Naive thymus-derived CD4-positive, alpha-beta T cell (primary cell): ENCODE results near the gene KSR2. TPM values are rescaled to one million over a fixed set of nuclear protein-coding genes. Genes with fewer than 3 reads are reported as not detected.
"Not testable (repeated sequence)": the region's sequence is repeated elsewhere in the genome, so short reads cannot be mapped to it uniquely, and the experiment has no call there.

Experiments
- ATAC-seq: fragments of 150-1000 bp; cut with Tn5 transposase; 2 replicates; pipeline ENCODE4 v1.10.0; 2021; ENCODE audit warnings: mild to moderate bottlenecking, moderate library complexity
- CTCF ChIA-PET: fragments of 350-600 bp; sonication (Branson Sonifier 250); formaldehyde crosslinking; loops from one replicate; lab custom pipeline; 2021; ENCODE audit warnings: antibody characterized with exemption; lab: Charles Lee
- POLR2A ChIA-PET: fragments of 350-600 bp; sonication (Branson Sonifier 250); formaldehyde crosslinking; loops from one replicate; lab custom pipeline; 2021; ENCODE audit warnings: antibody characterized with exemption, inconsistent platforms; lab: Charles Lee
- DNase-seq, 9 donors: peaks; one replicate each; pipeline versions ENCODE4 v3.0.0 to v3.0.0-alpha.2; 2020 to 2022; ENCODE audit warnings: mixed read lengths in 1 of 9
- H3K27ac ChIP-seq: one replicate; pipeline ENCODE4 v1.7.0; 2013; ENCODE audit warnings: mild to moderate bottlenecking, low read depth, low read length, moderate library complexity
- H3K27me3 ChIP-seq, 2 donors: one replicate each; pipeline ENCODE4 v1.7.0; 2013; ENCODE audit warnings: low read length in 2 of 2, mild to moderate bottlenecking in 2 of 2, moderate library complexity in 2 of 2; ENCODE audit not compliant: control insufficient read depth in 2 of 2, insufficient read depth in 2 of 2
- H3K36me3 ChIP-seq, 3 experiments: 1 replicate in 2 of 3; 2 replicates in 1 of 3; pipeline ENCODE4 v1.7.0; 2013; ENCODE audit warnings: low read length in 3 of 3, mild to moderate bottlenecking in 3 of 3, moderate library complexity in 1 of 3; ENCODE audit not compliant: insufficient read depth in 3 of 3, control insufficient read depth in 2 of 3
- H3K4me1 ChIP-seq, 2 donors: one replicate each; pipeline ENCODE4 v1.7.0; 2013; ENCODE audit warnings: low read length in 2 of 2, mild to moderate bottlenecking in 2 of 2, moderate library complexity in 1 of 2; ENCODE audit not compliant: control insufficient read depth in 2 of 2, insufficient read depth in 2 of 2
- H3K4me3 ChIP-seq: 2 replicates; pipeline ENCODE4 v1.7.0; 2013; ENCODE audit warnings: mild to moderate bottlenecking, low read length
- H3K9me3 ChIP-seq, 3 experiments: 1 replicate in 2 of 3; 2 replicates in 1 of 3; pipeline ENCODE4 v1.7.0; 2013; ENCODE audit warnings: low read length in 3 of 3; ENCODE audit not compliant: control insufficient read depth in 2 of 3
- H3K27ac Mint-ChIP-seq, 9 donors: one replicate each; pipeline ENCODE4 v1.8.0; 2020 to 2022; ENCODE audit warnings: mixed read lengths in 9 of 9, mild to moderate bottlenecking in 8 of 9, moderate library complexity in 5 of 9, inconsistent platforms in 2 of 9
- H3K27me3 Mint-ChIP-seq, 5 donors: one replicate each; pipeline ENCODE4 v1.8.0; 2021 to 2022; ENCODE audit warnings: mixed read lengths in 5 of 5, mild to moderate bottlenecking in 1 of 5
- H3K36me3 Mint-ChIP-seq, 5 donors: one replicate each; pipeline ENCODE4 v1.8.0; 2020 to 2022; ENCODE audit warnings: mixed read lengths in 5 of 5, mild to moderate bottlenecking in 3 of 5, inconsistent platforms in 1 of 5
- H3K4me1 Mint-ChIP-seq, 7 donors: one replicate each; pipeline ENCODE4 v1.8.0; 2020 to 2022; ENCODE audit warnings: mixed read lengths in 7 of 7, mild to moderate bottlenecking in 3 of 7, inconsistent platforms in 1 of 7
- H3K4me3 Mint-ChIP-seq, 10 donors: one replicate each; pipeline ENCODE4 v1.8.0; 2020 to 2022; ENCODE audit warnings: mild to moderate bottlenecking in 10 of 10, mixed read lengths in 10 of 10, moderate library complexity in 6 of 10, inconsistent platforms in 2 of 10
- H3K9me3 Mint-ChIP-seq, 11 donors: one replicate each; pipeline ENCODE4 v1.8.0; 2020 to 2022; ENCODE audit warnings: mixed read lengths in 11 of 11, mild to moderate bottlenecking in 4 of 11, inconsistent platforms in 1 of 11, moderate library complexity in 1 of 11
- intact Hi-C, 2 donors: fragments of 100-400 bp; cut with micrococcal nuclease; formaldehyde crosslinking; loops; one replicate each; pipeline ENCODE4 v1.15.1; 2023
- polyA plus RNA-seq, 2 donors: library from polyadenylated mRNA; unstranded; fragments of 300-500 nt; fragmentation: Illumina TruSeq; gene quantifications; one replicate each; pipeline ENCODE4 v1.2.3, GENCODE V29; 2021
- total RNA-seq, 6 experiments: library from RNA in 5 of 6; stranded (reverse) in 5 of 6; gene quantifications; 1 replicate in 5 of 6; 2 replicates in 1 of 6; pipeline ENCODE4 v1.2.3 and lab custom pipeline; 2021 to 2026

KSR2 gene
- total and polyA plus RNA-seq, 7 experiments from 2014 or later, result 0.03 to 0.07 TPM; not detected in 5

DNA sequence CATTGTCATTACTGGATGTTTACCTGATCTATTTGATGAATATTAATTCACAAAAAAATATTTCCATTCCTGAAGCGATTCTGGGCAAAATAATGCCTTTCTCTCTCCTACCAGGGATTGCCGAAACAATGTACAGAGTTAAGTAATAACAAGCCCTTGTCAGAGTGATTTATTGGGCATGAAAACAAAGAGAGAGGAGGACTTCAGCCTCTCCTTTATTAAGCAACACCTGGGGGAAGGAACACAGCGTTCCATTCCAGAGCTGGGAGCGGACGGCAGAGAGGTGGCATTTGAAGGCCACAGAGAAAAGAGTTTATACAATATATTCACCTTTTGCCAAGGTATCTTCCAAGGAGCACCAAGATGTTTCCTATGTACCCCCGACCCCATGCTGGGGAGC lies 165.8 kb downstream of the KSR2 start:
- peaks cover 0 to 4% (median 2%) of the 10 kb centered on the region in 11 donors for H3K9me3 Mint-ChIP-seq
- no peak for DNase-seq
- POLR2A ChIA-PET, result no interaction called here
- no peaks in the 10 kb centered on the region for H3K27me3 ChIP-seq
- no peaks in the 10 kb centered on the region for H3K4me1 ChIP-seq
- H3K36me3 ChIP-seq, result no peaks in the 10 kb centered on the region
- CTCF ChIA-PET, result no interaction called here
- no peak overlapping the region for H3K4me3 Mint-ChIP-seq
- H3K4me3 ChIP-seq, result no peak overlapping the region
- no peak overlapping the region for H3K27ac ChIP-seq
- H3K27me3 Mint-ChIP-seq, result peaks cover 0 to 17% (median 6%) of the 10 kb centered on the region in 5 donors
- no peaks in the 10 kb centered on the region for H3K9me3 ChIP-seq
- H3K27ac Mint-ChIP-seq, result no peak overlapping the region
- H3K36me3 Mint-ChIP-seq, result no peaks in the 10 kb centered on the region
- intact Hi-C loops, result no loop called here
- no peak for ATAC-seq
- no peaks in the 10 kb centered on the region for H3K4me1 Mint-ChIP-seq

GRCh38 chr12:117800711-117801110 lies 168.1 kb downstream of the KSR2 start:
- H3K27me3 ChIP-seq, H3K36me3 ChIP-seq, H3K4me3 Mint-ChIP-seq, H3K27ac Mint-ChIP-seq, H3K4me3 ChIP-seq, H3K4me1 ChIP-seq, H3K4me1 Mint-ChIP-seq, H3K36me3 Mint-ChIP-seq, ATAC-seq, intact Hi-C loops, DNase-seq, H3K9me3 Mint-ChIP-seq, H3K9me3 ChIP-seq, CTCF ChIA-PET, POLR2A ChIA-PET, H3K27ac ChIP-seq: not testable (repeated sequence)
- peaks cover 0 to 13% (median 8%) of the 10 kb centered on the region in 5 donors for H3K27me3 Mint-ChIP-seq

- Histone ChIP-seq H3K27ac (no peak overlapping the region), H3K4me3 (no peak overlapping the region), H3K4me1 (no peaks in the 10 kb centered on the region), H3K36me3 (no peaks in the 10 kb centered on the region), H3K27me3 (no peaks in the 10 kb centered on the region), H3K9me3 (no peaks in the 10 kb centered on the region)
- no peak overlapping the region for H3K4me3 Mint-ChIP-seq
- peaks cover 0 to 9% (median 2%) of the 10 kb centered on the region in 11 donors for H3K9me3 Mint-ChIP-seq
- ATAC-seq, result no peak
- H3K36me3 Mint-ChIP-seq, result no peaks in the 10 kb centered on the region
- no peak for DNase-seq
- CTCF ChIA-PET, result no interaction called here
- POLR2A ChIA-PET, result no interaction called here
- H3K27me3 Mint-ChIP-seq, result peaks cover 0 to 10% (median 6%) of the 10 kb centered on the region in 5 donors
- H3K27ac Mint-ChIP-seq, result no peak overlapping the region
- H3K4me1 Mint-ChIP-seq, result no peaks in the 10 kb centered on the region
- intact Hi-C loops, result loop anchor here in 1 of 2 donors (5.0 kb wide), 1 partner anchor 220 kb away; no protein-coding TSS in a partner anchor
These were observed 171.6 kb downstream of the KSR2 start for GRCh38 chr12:117797202-117797601.

- intact Hi-C loops, result no loop called here
- ChIA-PET CTCF (no interaction called here), POLR2A (no interaction called here)
- Mint-ChIP-seq H3K4me1 (no peaks in the 10 kb centered on the region), H3K27me3 (peaks cover 0 to 27% (median 2%) of the 10 kb centered on the region in 5 donors), H3K4me3 (no peak overlapping the region), H3K36me3 (no peaks in the 10 kb centered on the region), H3K27ac (no peak overlapping the region), H3K9me3 (peaks cover 0 to 8% (median 0%) of the 10 kb centered on the region in 11 donors)
- Histone ChIP-seq H3K36me3 (no peaks in the 10 kb centered on the region), H3K4me1 (no peaks in the 10 kb centered on the region), H3K4me3 (no peak overlapping the region), H3K27me3 (no peaks in the 10 kb centered on the region), H3K9me3 (no peaks in the 10 kb centered on the region), H3K27ac (no peak overlapping the region)
- ATAC-seq (no peak), DNase-seq (no peak)
These were observed 175.8 kb downstream of the KSR2 start for GRCh38 chr12:117792877-117793424.

- Mint-ChIP-seq H3K4me3 (no peak overlapping the region), H3K27ac (no peak overlapping the region), H3K27me3 (peaks cover 0 to 27% (median 3%) of the 10 kb centered on the region in 5 donors), H3K9me3 (peaks cover 0 to 8% (median 0%) of the 10 kb centered on the region in 11 donors), H3K36me3 (no peaks in the 10 kb centered on the region), H3K4me1 (no peaks in the 10 kb centered on the region)
- ATAC-seq (no peak), DNase-seq (no peak)
- ChIA-PET POLR2A (no interaction called here), CTCF (no interaction called here)
- Histone ChIP-seq H3K27me3 (no peaks in the 10 kb centered on the region), H3K9me3 (no peaks in the 10 kb centered on the region), H3K4me1 (no peaks in the 10 kb centered on the region), H3K4me3 (no peak overlapping the region), H3K27ac (no peak overlapping the region), H3K36me3 (no peaks in the 10 kb centered on the region)
- intact Hi-C loops, result no loop called here
These were observed 176.3 kb downstream of the KSR2 start for GRCh38 chr12:117792471-117792870.

DNA sequence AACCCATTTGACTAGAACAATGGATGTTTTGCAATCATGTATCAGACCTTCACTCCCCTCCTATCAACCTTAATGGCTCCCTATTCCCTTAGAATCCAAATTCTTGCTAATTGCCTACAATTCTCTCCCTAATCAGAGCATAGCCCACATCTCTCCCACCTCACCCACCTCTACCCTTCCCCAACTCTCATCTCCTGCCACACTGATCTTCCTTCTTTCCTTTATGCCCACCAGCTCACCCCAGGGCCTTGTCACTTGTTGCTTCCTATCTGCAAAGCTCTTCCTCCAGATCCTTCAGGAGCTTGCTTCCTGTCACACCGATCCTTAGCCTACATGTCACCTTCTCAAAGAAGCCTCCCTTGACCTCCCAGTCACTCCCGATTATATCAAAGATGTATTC lies 177.8 kb downstream of the KSR2 start:
- Mint-ChIP-seq H3K27ac (no peak overlapping the region), H3K4me3 (no peak overlapping the region), H3K27me3 (peaks cover 0 to 20% (median 6%) of the 10 kb centered on the region in 5 donors), H3K9me3 (peaks cover 0 to 6% (median 4%) of the 10 kb centered on the region in 11 donors), H3K4me1 (no peaks in the 10 kb centered on the region), H3K36me3 (no peaks in the 10 kb centered on the region)
- Histone ChIP-seq H3K9me3 (no peaks in the 10 kb centered on the region), H3K27ac (no peak overlapping the region), H3K27me3 (no peaks in the 10 kb centered on the region), H3K4me3 (no peak overlapping the region), H3K36me3 (no peaks in the 10 kb centered on the region), H3K4me1 (no peaks in the 10 kb centered on the region)
- ChIA-PET POLR2A (no interaction called here), CTCF (no interaction called here)
- ATAC-seq (no peak), DNase-seq (no peak)
- intact Hi-C loops, result no loop called here

- H3K36me3 ChIP-seq, result no peaks in the 10 kb centered on the region
- ATAC-seq (no peak), DNase-seq (no peak)
- Mint-ChIP-seq H3K27ac (no peak overlapping the region), H3K36me3 (no peaks in the 10 kb centered on the region), H3K27me3 (peaks cover 0 to 20% (median 6%) of the 10 kb centered on the region in 5 donors), H3K9me3 (peaks cover 2 to 13% (median 7%) of the 10 kb centered on the region in 11 donors), H3K4me3 (no peak overlapping the region), H3K4me1 (no peaks in the 10 kb centered on the region)
- H3K27me3 ChIP-seq, result no peaks in the 10 kb centered on the region
- H3K27ac ChIP-seq, result no peak overlapping the region
- intact Hi-C loops, result no loop called here
- H3K9me3 ChIP-seq, result no peaks in the 10 kb centered on the region
- no peak overlapping the region for H3K4me3 ChIP-seq
- POLR2A ChIA-PET, result no interaction called here
- CTCF ChIA-PET, result no interaction called here
- H3K4me1 ChIP-seq, result no peaks in the 10 kb centered on the region
These were observed 178.6 kb downstream of the KSR2 start for GRCh38 chr12:117790198-117790597.
